ENCODE data around the gene ANKRD33B. TPM values are rescaled to one million over a fixed set of nuclear protein-coding genes. Genes with fewer than 3 reads are reported as not detected.
A peak's percentile ranks its signal among the peaks of the same experiment; 100 is the strongest.

The ANKRD33B gene
- total RNA-seq, 1 donor from 2014 or later, result 170 TPM

GRCh38 chr5:10642367-10642766 is 78.5 kb downstream of the ANKRD33B start:
- ATAC-seq (ENCODE audit: low read depth) (no peak), DNase-seq (no peak)
- peak overlapping the region; percentile 11 for H3K4me3 Mint-ChIP-seq
- TF ChIP-seq, protein P1, sequence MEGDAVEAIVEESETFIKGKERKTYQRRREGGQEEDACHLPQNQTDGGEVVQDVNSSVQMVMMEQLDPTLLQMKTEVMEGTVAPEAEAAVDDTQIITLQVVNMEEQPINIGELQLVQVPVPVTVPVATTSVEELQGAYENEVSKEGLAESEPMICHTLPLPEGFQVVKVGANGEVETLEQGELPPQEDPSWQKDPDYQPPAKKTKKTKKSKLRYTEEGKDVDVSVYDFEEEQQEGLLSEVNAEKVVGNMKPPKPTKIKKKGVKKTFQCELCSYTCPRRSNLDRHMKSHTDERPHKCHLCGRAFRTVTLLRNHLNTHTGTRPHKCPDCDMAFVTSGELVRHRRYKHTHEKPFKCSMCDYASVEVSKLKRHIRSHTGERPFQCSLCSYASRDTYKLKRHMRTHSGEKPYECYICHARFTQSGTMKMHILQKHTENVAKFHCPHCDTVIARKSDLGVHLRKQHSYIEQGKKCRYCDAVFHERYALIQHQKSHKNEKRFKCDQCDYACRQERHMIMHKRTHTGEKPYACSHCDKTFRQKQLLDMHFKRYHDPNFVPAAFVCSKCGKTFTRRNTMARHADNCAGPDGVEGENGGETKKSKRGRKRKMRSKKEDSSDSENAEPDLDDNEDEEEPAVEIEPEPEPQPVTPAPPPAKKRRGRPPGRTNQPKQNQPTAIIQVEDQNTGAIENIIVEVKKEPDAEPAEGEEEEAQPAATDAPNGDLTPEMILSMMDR (IDR thresholded peaks at IDR 0.05), result no peak
- CTCF ChIA-PET, result no interaction called here
- H3K27ac Mint-ChIP-seq, result peak overlapping the region; percentile 83
- H3K4me1 Mint-ChIP-seq, result peaks cover 68% of the 10 kb centered on the region
- intact Hi-C loops (cut with micrococcal nuclease), result loop anchor here (2.0 kb wide), 1 partner anchor 14 kb away; no protein-coding TSS in a partner anchor
- peaks cover 9% of the 10 kb centered on the region for H3K9me3 Mint-ChIP-seq
- no peaks in the 10 kb centered on the region for H3K27me3 Mint-ChIP-seq
- POLR2A ChIA-PET, result no interaction called here
- H3K36me3 Mint-ChIP-seq (ENCODE audit: low read depth), result peaks cover 56% of the 10 kb centered on the region

DNA sequence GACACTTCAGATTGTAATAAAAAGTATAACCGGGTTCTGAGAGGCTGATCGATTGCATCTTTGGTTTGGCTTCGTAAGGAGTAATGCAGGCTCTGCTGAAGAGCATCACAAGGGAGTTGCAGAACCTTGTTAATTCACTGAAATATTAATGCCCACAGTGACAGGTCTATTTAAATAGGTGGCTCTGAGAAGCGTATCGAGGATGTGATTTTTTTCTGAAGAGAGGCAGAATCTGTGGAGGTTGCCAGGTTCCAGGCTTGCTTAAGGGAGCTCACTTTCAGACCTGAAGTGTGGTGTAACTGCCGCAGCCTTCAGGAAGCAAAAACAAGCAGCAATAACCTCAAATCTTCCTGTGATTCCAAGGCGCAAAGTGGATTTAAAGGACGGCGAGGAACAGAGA is 80.3 kb downstream of the ANKRD33B start:
- Mint-ChIP-seq H3K9me3 (peaks cover 5% of the 10 kb centered on the region), H3K27ac (peak overlapping the region; percentile 67), H3K4me1 (peaks cover 60% of the 10 kb centered on the region), H3K4me3 (peak overlapping the region; percentile 47), H3K36me3 (ENCODE audit: low read depth) (peaks cover 53% of the 10 kb centered on the region), H3K27me3 (no peaks in the 10 kb centered on the region)
- TF ChIP-seq, protein P1 (IDR thresholded peaks at IDR 0.05), result no peak
- ChIA-PET CTCF (interaction anchor here (1.2 to 1.3 kb wide), 2 partner anchors 17 to 191 kb away, joined by 3 to 4 read pairs; no protein-coding TSS in a partner anchor), POLR2A (interaction anchor here (0.5 to 3.1 kb wide), 11 partner anchors 8 to 337 kb away, joined by 3 to 19 read pairs (median 4); partner anchors contain the start of gene DAP)
- DNase-seq (no peak), ATAC-seq (ENCODE audit: low read depth) (no peak)
- intact Hi-C loops (cut with micrococcal nuclease), result loop anchor here (2.0 kb wide), 1 partner anchor 15 kb away; no protein-coding TSS in a partner anchor

GRCh38 chr5:10645146-10645545 is 81.3 kb downstream of the ANKRD33B start:
- Mint-ChIP-seq H3K27ac (peak overlapping the region; percentile 4), H3K9me3 (peaks cover 2% of the 10 kb centered on the region), H3K4me3 (no peak overlapping the region), H3K36me3 (ENCODE audit: low read depth) (peaks cover 51% of the 10 kb centered on the region), H3K4me1 (peaks cover 57% of the 10 kb centered on the region), H3K27me3 (no peaks in the 10 kb centered on the region)
- CTCF ChIA-PET, result interaction anchor here (1.0 to 1.3 kb wide), 3 partner anchors 17 to 192 kb away, joined by 3 to 4 read pairs (median 3); no protein-coding TSS in a partner anchor
- intact Hi-C loops (cut with micrococcal nuclease), result loop anchor here (2.0 kb wide), 1 partner anchor 14 kb away; no protein-coding TSS in a partner anchor
- POLR2A ChIA-PET, result interaction anchor here (0.6 to 3.1 kb wide), 5 partner anchors 9 to 68 kb away, joined by 3 to 19 read pairs (median 11); no protein-coding TSS in a partner anchor
- peak; percentile 70 for ATAC-seq (ENCODE audit: low read depth)
- TF ChIP-seq, protein P1 (IDR thresholded peaks at IDR 0.05), result no peak
- DNase-seq, result peak; percentile 11

- DNase-seq (peak; percentile 13), ATAC-seq (ENCODE audit: low read depth) (no peak)
- no peaks in the 10 kb centered on the region for H3K9me3 Mint-ChIP-seq
- no peak overlapping the region for H3K4me3 Mint-ChIP-seq
- intact Hi-C loops (cut with micrococcal nuclease), result loop anchor here (2.0 kb wide), 1 partner anchor 13 kb away; no protein-coding TSS in a partner anchor
- ChIA-PET CTCF (interaction anchor here (1.0 kb wide), 1 partner anchor 17 kb away, joined by 3 read pairs; no protein-coding TSS in a partner anchor), POLR2A (interaction anchor here (0.8 to 3.1 kb wide), 3 partner anchors 10 to 13 kb away, joined by 5 to 19 read pairs (median 17); no protein-coding TSS in a partner anchor)
- peak overlapping the region; percentile 4 for H3K27ac Mint-ChIP-seq
- peaks cover 50% of the 10 kb centered on the region for H3K36me3 Mint-ChIP-seq (ENCODE audit: low read depth)
- H3K4me1 Mint-ChIP-seq, result peaks cover 52% of the 10 kb centered on the region
- TF ChIP-seq, protein P1 (IDR thresholded peaks at IDR 0.05), result no peak
- no peaks in the 10 kb centered on the region for H3K27me3 Mint-ChIP-seq
Measured at GRCh38 chr5:10645671-10646070, 81.8 kb downstream of the ANKRD33B start.

GRCh38 chr5:10647640-10648039 is 83.8 kb downstream of the ANKRD33B start:
- Mint-ChIP-seq H3K4me3 (no peak overlapping the region), H3K27me3 (no peaks in the 10 kb centered on the region), H3K27ac (no peak overlapping the region), H3K36me3 (ENCODE audit: low read depth) (peaks cover 51% of the 10 kb centered on the region), H3K4me1 (peaks cover 37% of the 10 kb centered on the region), H3K9me3 (no peaks in the 10 kb centered on the region)
- POLR2A ChIA-PET, result no interaction called here
- TF ChIP-seq, protein P1 (IDR thresholded peaks at IDR 0.05), result no peak
- CTCF ChIA-PET, result no interaction called here
- ATAC-seq (ENCODE audit: low read depth) (no peak), DNase-seq (no peak)
- intact Hi-C loops (cut with micrococcal nuclease), result no loop called here

All from activated B cell treated with CpG ODN at 0.5 μM for 24 hours (primary cell).